T-cell (primary cell): ENCODE results near the gene RABGAP1L. TPM values are rescaled to one million over a fixed set of nuclear protein-coding genes. Genes with fewer than 3 reads are reported as not detected.
"Not testable (repeated sequence)": the region's sequence is repeated elsewhere in the genome, so short reads cannot be mapped to it uniquely, and the experiment has no call there.

Experiments used
- ATAC-seq, 4 experiments: fragments of 200-7000 bp in 3 of 4; fragments of 150-1000 bp in 1 of 4; cut with Tn5 transposase; replicated peaks in 1 of 4; 1 replicate in 3 of 4; 2 replicates in 1 of 4; pipeline ENCODE4 v1.10.0; 2021; ENCODE audit warnings: moderate library complexity in 3 of 4, mild to moderate bottlenecking in 2 of 4, moderate number of reproducible peaks in 1 of 4
- CTCF ChIA-PET, 2 donors: fragments of 300-600 bp; sonication (Branson Sonifier 250); formaldehyde crosslinking; loops; one replicate each; lab custom pipeline; 2022; ENCODE audit warnings: antibody characterized with exemption in 2 of 2; lab: Charles Lee
- POLR2A ChIA-PET, 2 donors: fragments of 300-600 bp; sonication (Branson Sonifier 250); formaldehyde crosslinking; loops; one replicate each; lab custom pipeline; 2022; ENCODE audit warnings: antibody characterized with exemption in 2 of 2; lab: Charles Lee
- DNase-seq, 35 experiments: peaks; one replicate each; pipeline versions ENCODE4 v3.0.0 to v3.0.0-alpha.2; 2013 to 2023
- H3K27ac ChIP-seq: one replicate; pipeline ENCODE4 v1.5.1; 2013; ENCODE audit warnings: low read length
- H3K27me3 ChIP-seq, 2 experiments: replicated peaks in 1 of 2; 1 replicate in 1 of 2; 2 replicates in 1 of 2; pipeline versions ENCODE4 v1.6.1 to v1.7.0; 2013; ENCODE audit warnings: low read length in 1 of 2, mixed read lengths in 1 of 2; ENCODE audit not compliant: control insufficient read depth in 2 of 2, insufficient read depth in 2 of 2; ENCODE audit errors: extremely low read depth in 1 of 2
- H3K36me3 ChIP-seq, 2 donors: 1 replicate in 1 of 2; 2 replicates in 1 of 2; pipeline versions ENCODE4 v1.6.1 to v1.7.0; 2013; ENCODE audit warnings: low read length in 1 of 2; ENCODE audit not compliant: control insufficient read depth in 2 of 2, insufficient read depth in 1 of 2; ENCODE audit errors: extremely low read depth in 1 of 2
- H3K4me1 ChIP-seq, 2 experiments: 1 replicate in 1 of 2; 2 replicates in 1 of 2; pipeline versions ENCODE4 v1.6.1 to v1.7.0; 2013; ENCODE audit warnings: low read length in 2 of 2, mixed read lengths in 1 of 2; ENCODE audit not compliant: insufficient read depth in 2 of 2, control insufficient read depth in 1 of 2; ENCODE audit errors: extremely low read depth in 1 of 2
- H3K4me3 ChIP-seq, 2 donors: 1 replicate in 1 of 2; 2 replicates in 1 of 2; pipeline versions ENCODE4 v1.5.1 to v1.7.0; 2013; ENCODE audit warnings: mild to moderate bottlenecking in 2 of 2, low read length in 1 of 2, moderate library complexity in 1 of 2; ENCODE audit not compliant: control insufficient read depth in 1 of 2; ENCODE audit errors: extremely low read depth in 1 of 2
- H3K9me3 ChIP-seq: 2 replicates; pipeline ENCODE4 v1.7.0; 2013
- H3K27ac Mint-ChIP-seq, 2 donors: one replicate each; pipeline ENCODE4 v1.8.0; 2020 to 2021; ENCODE audit warnings: mild to moderate bottlenecking in 2 of 2, mixed read lengths in 2 of 2
- H3K27me3 Mint-ChIP-seq, 2 donors: one replicate each; pipeline ENCODE4 v1.8.0; 2021 to 2022; ENCODE audit warnings: mixed read lengths in 2 of 2
- H3K36me3 Mint-ChIP-seq: one replicate; pipeline ENCODE4 v1.8.0; 2021; ENCODE audit warnings: mixed read lengths
- H3K4me1 Mint-ChIP-seq, 3 donors: one replicate each; pipeline ENCODE4 v1.8.0; 2020 to 2022; ENCODE audit warnings: mixed read lengths in 3 of 3, mild to moderate bottlenecking in 1 of 3
- H3K4me3 Mint-ChIP-seq, 3 donors: one replicate each; pipeline ENCODE4 v1.8.0; 2020 to 2022; ENCODE audit warnings: mild to moderate bottlenecking in 3 of 3, mixed read lengths in 3 of 3, moderate library complexity in 3 of 3
- H3K9me3 Mint-ChIP-seq, 3 donors: one replicate each; pipeline ENCODE4 v1.8.0; 2020 to 2022; ENCODE audit warnings: mixed read lengths in 3 of 3
- WGBS: methylation state at CpG from one replicate; pipeline ENCODE4 v1.1.5; 2013; ENCODE audit warnings: missing lambda C conversion rate; ENCODE audit not compliant: insufficient coverage; 5-methylcytosine and 5-hydroxymethylcytosine counted together
- total RNA-seq, 35 experiments: library from RNA in 6 of 35; stranded (reverse) in 6 of 35; fragments of 120-200 nt in 1 of 35; gene quantifications; one replicate each; pipeline versions ENCODE4 v1.2.1 to v1.2.4 and lab custom pipeline; 2013 to 2026

Gene RABGAP1L
- total RNA-seq, 5 donors from 2014 or later (not counting 1 experiment from before 2014, with no cell fraction given) = 75.0 to 108 (median 82.3) TPM

DNA sequence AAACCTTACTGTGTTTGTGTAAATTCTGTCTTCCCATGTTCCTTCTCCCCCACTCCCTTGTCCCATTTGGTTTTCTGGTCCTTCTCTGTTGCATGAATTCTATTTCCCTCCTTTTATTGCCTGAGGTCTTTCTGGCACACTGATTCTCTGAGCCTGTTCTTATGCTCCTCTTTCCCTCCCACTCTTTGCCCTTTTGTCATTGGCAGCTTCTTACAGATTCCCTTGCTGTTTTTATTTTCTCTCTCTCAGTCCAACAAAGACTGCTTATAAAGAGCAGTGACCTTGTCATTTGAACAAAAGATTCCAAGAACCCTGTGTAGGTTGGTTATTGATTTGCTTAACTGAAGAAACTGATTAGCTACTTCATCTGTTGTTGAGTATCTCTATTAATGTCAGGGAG, 338.2 kb downstream of the RABGAP1L start:
- no peak overlapping the region for H3K4me3 Mint-ChIP-seq
- no peak for DNase-seq
- H3K36me3 Mint-ChIP-seq = peaks cover 4% of the 10 kb centered on the region
- H3K27ac Mint-ChIP-seq = no peak overlapping the region
- no peaks in the 10 kb centered on the region for H3K4me1 ChIP-seq
- POLR2A ChIA-PET = no interaction called here
- H3K36me3 ChIP-seq = no peaks in the 10 kb centered on the region
- H3K27me3 Mint-ChIP-seq = no peaks in the 10 kb centered on the region
- H3K4me3 ChIP-seq = no peak overlapping the region
- H3K27ac ChIP-seq = no peak overlapping the region
- peaks cover 3 to 5% (median 3%) of the 10 kb centered on the region in 3 donors for H3K4me1 Mint-ChIP-seq
- no peak for ATAC-seq
- H3K27me3 ChIP-seq = no peaks in the 10 kb centered on the region
- H3K9me3 Mint-ChIP-seq = no peaks in the 10 kb centered on the region
- H3K9me3 ChIP-seq = no peaks in the 10 kb centered on the region
- CTCF ChIA-PET = no interaction called here

DNA sequence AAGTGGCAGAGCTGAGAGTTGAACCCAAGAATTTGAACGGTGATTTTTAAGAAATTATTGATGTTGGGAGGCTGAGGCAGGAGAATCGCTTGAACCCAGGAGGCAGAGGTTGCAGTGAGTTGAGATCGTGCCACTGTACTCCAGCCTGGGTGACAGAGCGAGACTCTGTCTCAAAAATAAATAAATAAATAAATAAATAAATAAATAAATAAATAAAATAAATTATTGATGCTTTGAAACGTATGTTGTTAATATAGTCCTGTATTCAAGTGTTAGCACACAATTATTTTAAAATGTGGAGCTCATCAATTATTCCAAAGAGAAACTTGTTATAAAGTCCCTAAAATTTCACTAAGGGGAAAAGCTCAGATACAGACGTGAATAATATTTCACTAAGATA, 357.4 kb downstream of the RABGAP1L start:
- H3K4me3 Mint-ChIP-seq, H3K27ac ChIP-seq, ATAC-seq, H3K36me3 ChIP-seq, H3K9me3 Mint-ChIP-seq, DNase-seq, H3K4me1 ChIP-seq, H3K27me3 ChIP-seq, H3K27ac Mint-ChIP-seq, H3K4me3 ChIP-seq, H3K4me1 Mint-ChIP-seq, H3K27me3 Mint-ChIP-seq, CTCF ChIA-PET, H3K9me3 ChIP-seq: not testable (repeated sequence)
- 100% methylated on average over 1 of the region's 6 CpGs for WGBS
- peaks cover 41% of the 10 kb centered on the region for H3K36me3 Mint-ChIP-seq
- POLR2A ChIA-PET = interaction anchor here in 1 of 2 donors (0.5 kb wide), 1 partner anchor 97 kb away, joined by 3 read pairs; no protein-coding TSS in a partner anchor

DNA sequence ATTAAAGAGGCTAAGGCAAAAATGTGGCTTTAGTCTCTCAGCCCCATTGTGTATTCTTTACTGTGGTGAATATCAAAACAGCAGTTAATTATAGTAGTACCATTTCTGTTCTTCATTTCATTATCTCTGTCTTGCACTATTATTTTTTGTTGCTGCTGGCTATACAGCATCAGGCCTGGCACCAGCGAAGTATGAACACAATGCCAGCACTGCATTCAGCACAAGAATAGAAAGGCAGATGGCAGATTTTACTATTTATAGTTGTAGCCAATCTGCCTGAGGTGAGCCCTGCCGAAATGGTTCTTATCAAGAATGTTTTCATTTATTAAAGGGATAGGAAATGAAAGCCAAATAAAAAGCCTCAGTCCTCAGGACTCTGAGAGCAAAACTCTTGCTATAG, 360.5 kb downstream of the RABGAP1L start:
- Histone ChIP-seq H3K4me1 (no peaks in the 10 kb centered on the region), H3K27me3 (no peaks in the 10 kb centered on the region), H3K27ac (no peak overlapping the region), H3K9me3 (no peaks in the 10 kb centered on the region), H3K36me3 (no peaks in the 10 kb centered on the region), H3K4me3 (no peak overlapping the region)
- Mint-ChIP-seq H3K27ac (no peak overlapping the region), H3K9me3 (peaks cover 10 to 12% (median 11%) of the 10 kb centered on the region in 3 donors), H3K4me3 (no peak overlapping the region), H3K36me3 (peaks cover 50% of the 10 kb centered on the region), H3K4me1 (peaks cover 0 to 6% (median 3%) of the 10 kb centered on the region in 3 donors), H3K27me3 (no peaks in the 10 kb centered on the region)
- ATAC-seq = no peak
- ChIA-PET POLR2A (no interaction called here), CTCF (no interaction called here)
- DNase-seq = no peak
- no CpG with 5 or more reads among the region's 2 CpGs for WGBS

DNA sequence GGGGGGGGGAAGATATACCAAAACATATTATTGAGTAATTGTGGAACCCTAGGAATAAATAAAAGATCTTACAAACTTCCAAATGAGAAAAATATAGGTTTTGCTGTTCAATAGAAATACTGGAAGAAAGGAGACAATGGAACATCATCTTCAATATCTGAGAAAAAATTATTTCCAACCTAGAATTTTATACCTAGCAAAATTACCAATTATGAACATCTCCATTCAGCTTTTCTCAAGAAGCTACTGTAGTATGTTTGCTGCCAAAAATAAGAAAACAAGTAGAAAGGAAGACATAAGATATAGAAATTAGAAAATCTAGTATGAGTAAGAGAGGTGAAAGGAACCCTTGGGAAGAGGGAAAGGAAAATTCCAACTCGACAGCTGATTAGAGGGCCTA, 372.4 kb downstream of the RABGAP1L start:
- no peaks in the 10 kb centered on the region for H3K36me3 ChIP-seq
- Mint-ChIP-seq H3K27ac (no peak overlapping the region), H3K36me3 (peaks cover 43% of the 10 kb centered on the region), H3K9me3 (peaks cover 16 to 40% (median 30%) of the 10 kb centered on the region in 3 donors), H3K27me3 (no peaks in the 10 kb centered on the region), H3K4me3 (no peak overlapping the region), H3K4me1 (peaks cover 0 to 8% (median 0%) of the 10 kb centered on the region in 3 donors)
- no peaks in the 10 kb centered on the region for H3K4me1 ChIP-seq
- H3K27me3 ChIP-seq = no peaks in the 10 kb centered on the region
- H3K9me3 ChIP-seq = peaks cover 3% of the 10 kb centered on the region
- DNase-seq = no peak
- no peak overlapping the region for H3K27ac ChIP-seq
- POLR2A ChIA-PET = no interaction called here
- no peak for ATAC-seq
- H3K4me3 ChIP-seq = no peak overlapping the region
- WGBS = 93% methylated on average over 1 of the region's 1 CpG
- CTCF ChIA-PET = no interaction called here

DNA sequence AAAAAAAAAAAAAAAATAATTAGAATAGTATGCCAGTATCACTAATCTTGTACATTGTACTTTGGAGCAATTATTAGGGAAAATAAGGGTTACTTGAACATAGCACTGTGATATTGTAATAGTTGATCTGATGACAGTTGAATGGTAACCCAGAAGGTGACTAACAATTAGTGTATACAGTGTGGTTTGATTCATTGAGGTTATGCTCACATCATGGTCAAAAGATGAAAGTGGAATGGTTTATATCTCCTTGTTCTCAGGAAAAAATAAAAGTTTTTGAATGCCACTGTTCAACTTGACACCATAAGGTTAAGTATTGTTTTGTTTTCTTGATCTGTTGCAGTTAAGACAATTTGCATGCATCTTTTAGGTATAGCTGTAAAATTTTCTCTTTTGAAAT, 375.5 kb downstream of the RABGAP1L start:
- no peak overlapping the region for H3K27ac Mint-ChIP-seq
- H3K27me3 ChIP-seq = no peaks in the 10 kb centered on the region
- H3K36me3 ChIP-seq = peaks cover 0 to 3% of the 10 kb centered on the region in 2 donors
- no peak overlapping the region for H3K4me3 ChIP-seq
- peaks cover 15 to 40% (median 31%) of the 10 kb centered on the region in 3 donors for H3K9me3 Mint-ChIP-seq
- H3K4me3 Mint-ChIP-seq = no peak overlapping the region
- ChIA-PET CTCF (no interaction called here), POLR2A (no interaction called here)
- H3K27ac ChIP-seq = no peak overlapping the region
- H3K4me1 ChIP-seq = no peaks in the 10 kb centered on the region
- peaks cover 3% of the 10 kb centered on the region for H3K9me3 ChIP-seq
- no peaks in the 10 kb centered on the region for H3K4me1 Mint-ChIP-seq
- H3K36me3 Mint-ChIP-seq = peaks cover 42% of the 10 kb centered on the region
- DNase-seq (no peak), ATAC-seq (no peak)
- no peaks in the 10 kb centered on the region for H3K27me3 Mint-ChIP-seq

DNA sequence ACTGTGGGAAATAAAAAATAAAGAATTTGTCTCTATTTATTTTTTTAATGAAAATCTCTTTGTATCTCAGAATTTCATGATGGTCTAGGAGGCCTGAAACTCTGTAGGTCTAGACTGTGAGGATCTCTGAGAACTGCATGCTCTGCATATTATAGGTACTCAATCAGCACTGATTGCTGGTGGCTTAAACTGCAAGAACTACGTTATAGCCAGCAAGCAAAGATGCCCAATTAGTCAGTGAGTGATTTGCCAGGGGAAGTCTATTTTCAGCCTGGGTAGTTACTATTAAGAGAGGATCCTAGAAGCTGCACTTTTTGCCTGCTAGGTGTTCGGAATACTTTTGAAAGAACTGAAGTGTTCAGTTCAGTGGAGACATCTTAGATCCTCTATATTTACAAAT, 375.9 kb downstream of the RABGAP1L start:
- Mint-ChIP-seq H3K9me3 (peaks cover 15 to 40% (median 32%) of the 10 kb centered on the region in 3 donors), H3K27me3 (no peaks in the 10 kb centered on the region), H3K4me3 (no peak overlapping the region), H3K4me1 (no peaks in the 10 kb centered on the region), H3K36me3 (peaks cover 44% of the 10 kb centered on the region), H3K27ac (no peak overlapping the region)
- no peak for DNase-seq
- CTCF ChIA-PET = no interaction called here
- H3K4me3 ChIP-seq = no peak overlapping the region
- no peaks in the 10 kb centered on the region for H3K4me1 ChIP-seq
- no CpG with 5 or more reads among the region's 2 CpGs for WGBS
- H3K27me3 ChIP-seq = no peaks in the 10 kb centered on the region
- no peak for ATAC-seq
- no peak overlapping the region for H3K27ac ChIP-seq
- POLR2A ChIA-PET = no interaction called here
- H3K9me3 ChIP-seq = peaks cover 3% of the 10 kb centered on the region
- peaks cover 0 to 3% of the 10 kb centered on the region in 2 donors for H3K36me3 ChIP-seq

DNA sequence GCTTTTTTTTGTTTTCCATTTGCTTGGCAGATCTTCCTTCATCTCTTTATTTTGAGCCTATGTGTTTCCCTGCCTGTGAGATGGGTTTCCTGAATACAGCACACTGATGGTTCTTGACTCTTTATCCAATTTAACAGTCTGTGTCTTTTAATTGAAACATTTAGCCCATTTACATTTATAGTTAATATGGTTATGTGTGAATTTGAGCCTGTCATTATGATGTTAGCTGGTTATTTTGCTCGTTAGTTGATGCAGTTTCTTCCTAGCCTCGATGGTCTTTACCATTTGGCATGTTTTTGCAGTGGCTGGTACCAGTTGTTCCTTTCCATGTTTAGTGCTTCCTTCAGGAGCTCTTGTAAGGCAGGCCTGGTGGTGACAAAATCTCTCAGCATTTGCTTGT, 384.1 kb downstream of the RABGAP1L start:
- H3K9me3 ChIP-seq, POLR2A ChIA-PET, H3K36me3 ChIP-seq, DNase-seq, H3K27ac ChIP-seq, H3K27ac Mint-ChIP-seq, H3K27me3 Mint-ChIP-seq, ATAC-seq, H3K4me3 Mint-ChIP-seq, H3K4me1 ChIP-seq, H3K4me3 ChIP-seq, CTCF ChIA-PET, H3K4me1 Mint-ChIP-seq, H3K27me3 ChIP-seq: not testable (repeated sequence)
- peaks cover 68% of the 10 kb centered on the region for H3K36me3 Mint-ChIP-seq
- no CpG with 5 or more reads among the region's 2 CpGs for WGBS
- H3K9me3 Mint-ChIP-seq = peaks cover 13 to 32% (median 15%) of the 10 kb centered on the region in 3 donors
